Esophagus squamous epithelium (tissue), 5 donors: ENCODE results near the gene CAMTA1. TPM values are rescaled to one million over a fixed set of nuclear protein-coding genes. Genes with fewer than 3 reads are reported as not detected.

Source experiments
- DNase-seq: peaks from one replicate; lab custom pipeline; 2025; lab: John Stamatoyannopoulos, UW
- H3K27ac ChIP-seq, 4 donors: fragments of 200-600 bp; sonication (generic); one replicate each; pipeline ENCODE4 v1.5.1; 2016 to 2019; ENCODE audit warnings: mild to moderate bottlenecking in 1 of 4
- H3K27me3 ChIP-seq, 4 donors: fragments of 200-600 bp; sonication (generic); 1 replicate in 3 of 4; 2 replicates in 1 of 4; pipeline versions ENCODE4 v1.5.1 to v1.6.0; 2017 to 2021; ENCODE audit warnings: antibody characterized with exemption in 1 of 4
- H3K36me3 ChIP-seq, 3 donors: fragments of 200-600 bp; sonication (generic); one replicate each; pipeline ENCODE4 v1.5.1; 2016 to 2019
- H3K4me1 ChIP-seq, 3 donors: fragments of 200-600 bp; sonication (generic); one replicate each; pipeline ENCODE4 v1.5.1; 2017 to 2019
- H3K4me3 ChIP-seq, 4 donors: fragments of 200-600 bp; sonication (generic); 1 replicate in 3 of 4; 2 replicates in 1 of 4; pipeline ENCODE4 v1.5.1; 2016 to 2019; ENCODE audit warnings: mild to moderate bottlenecking in 2 of 4, moderate library complexity in 1 of 4
- H3K9me3 ChIP-seq, 3 donors: fragments of 200-600 bp; sonication (generic); one replicate each; pipeline ENCODE4 v1.5.1; 2016 to 2019
- CTCF ChIP-seq, 6 experiments: fragments of 450-650 bp in 4 of 6; fragments of 200-600 bp in 2 of 6; sonication (generic) in 2 of 6; IDR thresholded peaks; one replicate each; pipeline ENCODE4 v1.5.1; 2016 to 2019; ENCODE audit warnings: antibody characterized with exemption in 6 of 6, mild to moderate bottlenecking in 4 of 6, moderate library complexity in 4 of 6
- POLR2A ChIP-seq, 4 donors: fragments of 450-650 bp; IDR thresholded peaks; one replicate each; pipeline ENCODE4 v1.6.1; 2017; ENCODE audit warnings: antibody characterized with exemption in 4 of 4, mild to moderate bottlenecking in 4 of 4, moderate library complexity in 3 of 4
- WGBS, 2 donors: methylation state at CpG; one replicate each; pipeline ENCODE4 v1.1.5; 2018; 5-methylcytosine and 5-hydroxymethylcytosine counted together
- intact Hi-C: fragments of 100-400 bp; cut with DNase I; formaldehyde crosslinking; loops from one replicate; pipeline ENCODE4 v1.15.0; 2022
- total RNA-seq, 4 donors: library from RNA; depleted of rRNA; stranded (reverse); fragments of >200 nt; gene quantifications; one replicate each; pipeline ENCODE4 v1.1.0, GENCODE V29; 2016
- donor health status: DM: yes; HTN: yes; CAD: no.

Gene CAMTA1
- total RNA-seq, 4 donors from 2014 or later: 31.3 to 77.4 (median 45.9) TPM

GRCh38 chr1:6874298-6874697 lies 89.0 kb downstream of the CAMTA1 start:
- WGBS, 2 donors: 96 to 98% methylated on average over 4 of the region's 4 CpGs
- no peaks in the 10 kb centered on the region for H3K9me3 ChIP-seq

GRCh38 chr1:6880951-6881690 lies 95.9 kb downstream of the CAMTA1 start:
- DNase-seq: no peak
- TF ChIP-seq CTCF (IDR thresholded peaks at IDR 0.05): no peak
- no peak for TF ChIP-seq POLR2A (IDR thresholded peaks at IDR 0.05)
- H3K4me3 ChIP-seq: no peak overlapping the region
- 53 to 68% methylated on average over 12 of the region's 12 CpGs for whole genome bisulfite sequencing, 2 donors
- peaks cover 0 to 13% (median 0%) of the 10 kb centered on the region in 3 donors for H3K4me1 ChIP-seq
- H3K9me3 ChIP-seq: no peaks in the 10 kb centered on the region
- H3K27ac ChIP-seq: peak overlapping the region in 1 of 4 donors; percentile 23
- no peaks in the 10 kb centered on the region for H3K27me3 ChIP-seq
- H3K36me3 ChIP-seq: peaks cover 0 to 17% (median 0%) of the 10 kb centered on the region in 3 donors
- intact Hi-C loops: loop anchor here (10.0 kb wide), 1 partner anchor 156 kb away; no protein-coding TSS in a partner anchor

More at GRCh38 chr1:6874298-6874697, 89.0 kb downstream of the CAMTA1 start:
- Histone ChIP-seq H3K4me1 (peaks cover 0 to 18% (median under 1%) of the 10 kb centered on the region in 3 donors), H3K27ac (no peak overlapping the region), H3K4me3 (no peak overlapping the region), H3K36me3 (peaks cover 0 to 38% (median 0%) of the 10 kb centered on the region in 3 donors), H3K27me3 (no peaks in the 10 kb centered on the region)
- intact Hi-C loops: no loop called here
- no peak for DNase-seq
- TF ChIP-seq CTCF (IDR thresholded peaks at IDR 0.05) (no peak), POLR2A (IDR thresholded peaks at IDR 0.05) (no peak)

GRCh38 chr1:6882414-6882813 lies 97.2 kb downstream of the CAMTA1 start:
- H3K4me3 ChIP-seq: no peak overlapping the region
- intact Hi-C loops: loop anchor here (10.0 kb wide), 1 partner anchor 158 kb away; no protein-coding TSS in a partner anchor
- H3K36me3 ChIP-seq: peaks cover 0 to 8% (median 0%) of the 10 kb centered on the region in 3 donors
- TF ChIP-seq POLR2A (IDR thresholded peaks at IDR 0.05) (no peak), CTCF (IDR thresholded peaks at IDR 0.05) (no peak)
- H3K27ac ChIP-seq: no peak overlapping the region
- no peaks in the 10 kb centered on the region for H3K9me3 ChIP-seq
- 90 to 95% methylated on average over 2 of the region's 2 CpGs for WGBS, 2 donors
- H3K4me1 ChIP-seq: peaks cover 0 to 13% (median 0%) of the 10 kb centered on the region in 3 donors
- no peak for DNase-seq
- H3K27me3 ChIP-seq: no peaks in the 10 kb centered on the region

- no peaks in the 10 kb centered on the region for H3K36me3 ChIP-seq
- H3K4me3 ChIP-seq: no peak overlapping the region
- 89 to 90% methylated on average over 3 of the region's 3 CpGs for WGBS, 2 donors
- peaks cover 0 to 16% (median 0%) of the 10 kb centered on the region in 3 donors for H3K4me1 ChIP-seq
- H3K9me3 ChIP-seq: no peaks in the 10 kb centered on the region
- no peak overlapping the region for H3K27ac ChIP-seq
- no peaks in the 10 kb centered on the region for H3K27me3 ChIP-seq
- TF ChIP-seq CTCF (IDR thresholded peaks at IDR 0.05) (no peak), POLR2A (IDR thresholded peaks at IDR 0.05) (no peak)
- DNase-seq: no peak
- intact Hi-C loops: loop anchor here (10.0 kb wide), 1 partner anchor 160 kb away; no protein-coding TSS in a partner anchor
Measured at GRCh38 chr1:6884652-6885153, 99.4 kb downstream of the CAMTA1 start.

GRCh38 chr1:6885426-6885825 lies 100.2 kb downstream of the CAMTA1 start:
- H3K36me3 ChIP-seq: no peaks in the 10 kb centered on the region
- TF ChIP-seq POLR2A (IDR thresholded peaks at IDR 0.05): no peak
- no peak for TF ChIP-seq CTCF (IDR thresholded peaks at IDR 0.05)
- WGBS, 2 donors: 94 to 95% methylated on average over 2 of the region's 2 CpGs
- no peak overlapping the region for H3K27ac ChIP-seq
- intact Hi-C loops: loop anchor here (10.0 kb wide), 1 partner anchor 161 kb away; no protein-coding TSS in a partner anchor
- no peaks in the 10 kb centered on the region for H3K27me3 ChIP-seq
- no peak for DNase-seq
- no peaks in the 10 kb centered on the region for H3K9me3 ChIP-seq
- peaks cover 0 to 17% (median 0%) of the 10 kb centered on the region in 3 donors for H3K4me1 ChIP-seq
- no peak overlapping the region for H3K4me3 ChIP-seq
